ENCODE measurements around the gene MRTFB. TPM values are rescaled to one million over a fixed set of nuclear protein-coding genes. Genes with fewer than 3 reads are reported as not detected.

MRTFB gene
- total RNA-seq, 1 experiment from 2014 or later = 29.8 TPM

DNA sequence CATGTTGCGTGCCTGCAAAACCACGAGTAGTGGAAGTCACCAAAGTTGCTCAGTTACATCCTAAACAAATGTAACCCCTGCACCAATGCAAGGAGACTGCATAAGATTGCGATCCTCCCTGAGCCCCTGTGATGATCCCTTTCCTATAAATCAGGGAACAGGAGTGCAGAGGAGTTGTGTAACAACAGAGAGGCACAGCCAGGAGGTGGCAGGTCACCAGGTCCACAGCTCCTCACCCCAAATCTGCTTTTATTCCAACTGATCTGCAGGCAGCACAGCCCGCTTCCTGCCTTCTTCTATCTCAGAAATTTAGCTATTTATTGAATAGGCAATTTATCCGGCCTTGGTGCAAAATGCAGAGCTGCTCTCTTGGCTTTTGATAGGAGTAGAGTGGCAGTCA is 36.0 kb upstream of the MRTFB start:
- no peak for DNase-seq (ENCODE audit: low spot score)
- intact Hi-C loops (cut with micrococcal nuclease; ENCODE audit: unreplicated experiment) = no loop called here
- POLR2A ChIA-PET (ENCODE audit: low non-redundant PET) = no interaction called here
- Histone ChIP-seq H3K36me3 (ENCODE audit: insufficient read depth, low read length, poor library complexity, severe bottlenecking) (no peaks in the 10 kb centered on the region), H3K4me1 (ENCODE audit: insufficient read depth, low read length, poor library complexity, severe bottlenecking) (no peaks in the 10 kb centered on the region), H3K4me3 (ENCODE audit: low read depth, low read length, poor library complexity, severe bottlenecking) (no peak overlapping the region), H3K9me3 (ENCODE audit: low read depth, low read length, poor library complexity, severe bottlenecking) (no peaks in the 10 kb centered on the region), H3K27me3 (replicated peaks; ENCODE audit: insufficient read depth, low read depth, low read length, poor library complexity) (no peaks in the 10 kb centered on the region), H3K27ac (ENCODE audit: low read depth, low read length, poor library complexity, severe bottlenecking) (no peak overlapping the region)
- BruUV-seq (replicated peaks) = no TSS peak
- TF ChIP-seq, protein P1, sequence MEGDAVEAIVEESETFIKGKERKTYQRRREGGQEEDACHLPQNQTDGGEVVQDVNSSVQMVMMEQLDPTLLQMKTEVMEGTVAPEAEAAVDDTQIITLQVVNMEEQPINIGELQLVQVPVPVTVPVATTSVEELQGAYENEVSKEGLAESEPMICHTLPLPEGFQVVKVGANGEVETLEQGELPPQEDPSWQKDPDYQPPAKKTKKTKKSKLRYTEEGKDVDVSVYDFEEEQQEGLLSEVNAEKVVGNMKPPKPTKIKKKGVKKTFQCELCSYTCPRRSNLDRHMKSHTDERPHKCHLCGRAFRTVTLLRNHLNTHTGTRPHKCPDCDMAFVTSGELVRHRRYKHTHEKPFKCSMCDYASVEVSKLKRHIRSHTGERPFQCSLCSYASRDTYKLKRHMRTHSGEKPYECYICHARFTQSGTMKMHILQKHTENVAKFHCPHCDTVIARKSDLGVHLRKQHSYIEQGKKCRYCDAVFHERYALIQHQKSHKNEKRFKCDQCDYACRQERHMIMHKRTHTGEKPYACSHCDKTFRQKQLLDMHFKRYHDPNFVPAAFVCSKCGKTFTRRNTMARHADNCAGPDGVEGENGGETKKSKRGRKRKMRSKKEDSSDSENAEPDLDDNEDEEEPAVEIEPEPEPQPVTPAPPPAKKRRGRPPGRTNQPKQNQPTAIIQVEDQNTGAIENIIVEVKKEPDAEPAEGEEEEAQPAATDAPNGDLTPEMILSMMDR (conservative IDR thresholded peaks at IDR 0.05; ENCODE audit: low read depth, low read length) = no peak
- TF ChIP-seq EZH2 (IDR thresholded peaks at IDR 0.05; ENCODE audit: borderline replicate concordance, low read depth, low read length, poor library complexity, severe bottlenecking) = no peak
- CTCF ChIA-PET = no interaction called here

DNA sequence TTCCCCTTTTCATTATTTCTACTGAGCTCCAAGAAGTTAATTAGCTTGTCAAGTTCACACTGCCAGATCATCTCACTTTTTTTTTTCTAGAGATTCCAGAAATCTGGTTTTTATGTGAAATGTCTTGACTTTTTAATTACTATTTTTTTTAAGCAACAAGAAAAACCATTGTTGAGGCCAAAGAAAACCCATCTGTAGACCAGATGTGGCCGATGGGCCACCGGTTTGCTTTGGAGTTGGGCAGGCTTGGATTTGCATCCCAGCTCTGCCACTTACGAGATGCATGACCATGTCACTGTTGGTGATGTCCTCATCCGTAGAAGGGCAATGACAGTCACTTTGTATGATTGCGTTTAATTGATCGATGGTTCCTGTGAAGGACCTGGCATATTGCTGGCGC is 34.2 kb upstream of the MRTFB start:
- H3K9me3 ChIP-seq (ENCODE audit: low read depth, low read length, poor library complexity, severe bottlenecking) = no peaks in the 10 kb centered on the region
- H3K27ac ChIP-seq (ENCODE audit: low read depth, low read length, poor library complexity, severe bottlenecking) = no peak overlapping the region
- no peak for DNase-seq (ENCODE audit: low spot score)
- no peaks in the 10 kb centered on the region for H3K27me3 ChIP-seq (replicated peaks; ENCODE audit: insufficient read depth, low read depth, low read length, poor library complexity)
- intact Hi-C loops (cut with micrococcal nuclease; ENCODE audit: unreplicated experiment) = no loop called here
- TF ChIP-seq EZH2 (IDR thresholded peaks at IDR 0.05; ENCODE audit: borderline replicate concordance, low read depth, low read length, poor library complexity, severe bottlenecking) = no peak
- TF ChIP-seq, protein P1 (conservative IDR thresholded peaks at IDR 0.05; ENCODE audit: low read depth, low read length) = no peak
- BruUV-seq (replicated peaks) = no TSS peak
- H3K4me1 ChIP-seq (ENCODE audit: insufficient read depth, low read length, poor library complexity, severe bottlenecking) = no peaks in the 10 kb centered on the region
- no peak overlapping the region for H3K4me3 ChIP-seq (ENCODE audit: low read depth, low read length, poor library complexity, severe bottlenecking)
- no peaks in the 10 kb centered on the region for H3K36me3 ChIP-seq (ENCODE audit: insufficient read depth, low read length, poor library complexity, severe bottlenecking)
- ChIA-PET CTCF (no interaction called here), POLR2A (ENCODE audit: low non-redundant PET) (no interaction called here)

DNA sequence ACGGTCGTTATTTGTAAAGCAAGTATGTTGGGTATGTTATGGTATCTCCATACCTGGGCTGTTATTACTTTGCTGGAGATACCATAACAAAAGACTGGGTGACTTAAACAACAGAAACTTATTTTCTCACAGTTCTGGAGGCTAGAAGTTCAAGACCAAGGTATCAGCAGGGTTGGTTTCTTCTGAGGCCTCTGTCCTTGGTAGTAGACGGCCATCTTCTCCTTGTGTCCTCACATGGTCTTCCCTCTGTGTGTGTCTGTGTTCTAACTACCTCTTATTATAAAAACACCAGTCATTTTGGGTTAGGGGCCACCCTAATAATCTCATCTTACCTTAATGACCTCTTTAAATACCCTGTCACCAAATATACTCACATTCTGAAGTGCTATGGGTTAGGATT is 33.2 kb upstream of the MRTFB start:
- ChIA-PET POLR2A (ENCODE audit: low non-redundant PET) (no interaction called here), CTCF (no interaction called here)
- H3K27ac ChIP-seq (ENCODE audit: low read depth, low read length, poor library complexity, severe bottlenecking) = no peak overlapping the region
- intact Hi-C loops (cut with micrococcal nuclease; ENCODE audit: unreplicated experiment) = no loop called here
- H3K27me3 ChIP-seq (replicated peaks; ENCODE audit: insufficient read depth, low read depth, low read length, poor library complexity) = no peaks in the 10 kb centered on the region
- no peak for DNase-seq (ENCODE audit: low spot score)
- TF ChIP-seq, protein P1 (conservative IDR thresholded peaks at IDR 0.05; ENCODE audit: low read depth, low read length) = no peak
- TF ChIP-seq EZH2 (IDR thresholded peaks at IDR 0.05; ENCODE audit: borderline replicate concordance, low read depth, low read length, poor library complexity, severe bottlenecking) = no peak
- H3K9me3 ChIP-seq (ENCODE audit: low read depth, low read length, poor library complexity, severe bottlenecking) = no peaks in the 10 kb centered on the region
- no peak overlapping the region for H3K4me3 ChIP-seq (ENCODE audit: low read depth, low read length, poor library complexity, severe bottlenecking)
- BruUV-seq (replicated peaks) = no TSS peak
- H3K4me1 ChIP-seq (ENCODE audit: insufficient read depth, low read length, poor library complexity, severe bottlenecking) = no peaks in the 10 kb centered on the region
- no peaks in the 10 kb centered on the region for H3K36me3 ChIP-seq (ENCODE audit: insufficient read depth, low read length, poor library complexity, severe bottlenecking)
